K562 (cell line): ENCODE data around the gene KMT2D. TPM values are rescaled to one million over a fixed set of nuclear protein-coding genes. Genes with fewer than 3 reads are reported as not detected.
A peak's percentile ranks its signal among the peaks of the same experiment; 100 is the strongest.

Experiments
- AFF1 ChIP-seq, 2 experiments: fragments of 450-650 bp; IDR thresholded peaks; 2 replicates each; pipeline ENCODE4 v1.6.1; 2018; ENCODE audit warnings: mild to moderate bottlenecking in 2 of 2, low read depth in 1 of 2; ENCODE audit not compliant: partially characterized antibody in 2 of 2
- BCL6 ChIP-seq: fragments of 250-450 bp; sonication (Bioruptor Pico); IDR thresholded peaks from 2 replicates; pipeline ENCODE4 v1.4.0; 2020
- ELF1 ChIP-seq: fragments of 200-800 bp; sonication (Bioruptor generic); IDR thresholded peaks from 2 replicates; pipeline ENCODE4 v1.6.1; 2016; ENCODE audit warnings: missing genetic modification characterization, missing compliant biosample characterization
- GTF3C2 ChIP-seq: IDR thresholded peaks from 3 replicates; pipeline ENCODE4 v1.6.1; 2011; ENCODE audit warnings: borderline replicate concordance, mild to moderate bottlenecking, moderate library complexity; ENCODE audit not compliant: insufficient read length; ENCODE audit errors: extremely low read depth
- KLF10 ChIP-seq: fragments of 250-450 bp; sonication (Bioruptor Pico); IDR thresholded peaks from 2 replicates; pipeline ENCODE4 v1.6.1; 2021; ENCODE audit warnings: matching md5 sums
- ZEB2 ChIP-seq: fragments of 450-650 bp; IDR thresholded peaks from 2 replicates; pipeline ENCODE4 v1.6.1; 2016
- ZNF263 ChIP-seq: sonication (generic); formaldehyde crosslinking; IDR thresholded peaks from 2 replicates; pipeline ENCODE4 v1.8.0; 2022; ENCODE audit warnings: mild to moderate bottlenecking, missing genetic modification reagents, borderline replicate concordance
- polyA plus RNA-seq, 8 experiments: library from polyadenylated mRNA; depleted of rRNA in 4 of 8; stranded (reverse) in 5 of 8; unstranded in 3 of 8; fragments of >200 nt; fragmentation: Nextera tagmentation in 2 of 8; fragmentation: Illumina TruSeq in 1 of 8; extraction: Ambion mirVana in 2 of 8; extraction: Trizol in 1 of 8; gene quantifications; 2 replicates each; pipeline versions ENCODE4 v1.2.1 to v1.2.3, GENCODE V29; 2011 to 2014; ENCODE audit warnings: inconsistent platforms in 1 of 8, missing spikeins in 1 of 8
- total RNA-seq, 7 experiments: library from RNA; depleted of rRNA in 6 of 7; stranded (reverse); fragments of >200 nt in 6 of 7; fragmentation: Illumina TruSeq in 2 of 7; extraction: Trizol in 2 of 7; gene quantifications; 2 replicates each; pipeline versions ENCODE4 v1.2.1 to v1.2.3, GENCODE V29; 2011 to 2021; ENCODE audit warnings: low replicate concordance in 1 of 7
- TF ChIP-seq, protein P1 (sequence below): fragments of 450-650 bp; IDR thresholded peaks from 2 replicates; pipeline ENCODE4 v1.6.1; 2016; ENCODE audit warnings: low read depth

The KMT2D gene
- total and polyA plus RNA-seq, 9 of the 15 experiments (the other 6 are each of a cell fraction or from before 2014, with no cell fraction given) = 0.22 to 93.7 (median 13.7) TPM

DNA sequence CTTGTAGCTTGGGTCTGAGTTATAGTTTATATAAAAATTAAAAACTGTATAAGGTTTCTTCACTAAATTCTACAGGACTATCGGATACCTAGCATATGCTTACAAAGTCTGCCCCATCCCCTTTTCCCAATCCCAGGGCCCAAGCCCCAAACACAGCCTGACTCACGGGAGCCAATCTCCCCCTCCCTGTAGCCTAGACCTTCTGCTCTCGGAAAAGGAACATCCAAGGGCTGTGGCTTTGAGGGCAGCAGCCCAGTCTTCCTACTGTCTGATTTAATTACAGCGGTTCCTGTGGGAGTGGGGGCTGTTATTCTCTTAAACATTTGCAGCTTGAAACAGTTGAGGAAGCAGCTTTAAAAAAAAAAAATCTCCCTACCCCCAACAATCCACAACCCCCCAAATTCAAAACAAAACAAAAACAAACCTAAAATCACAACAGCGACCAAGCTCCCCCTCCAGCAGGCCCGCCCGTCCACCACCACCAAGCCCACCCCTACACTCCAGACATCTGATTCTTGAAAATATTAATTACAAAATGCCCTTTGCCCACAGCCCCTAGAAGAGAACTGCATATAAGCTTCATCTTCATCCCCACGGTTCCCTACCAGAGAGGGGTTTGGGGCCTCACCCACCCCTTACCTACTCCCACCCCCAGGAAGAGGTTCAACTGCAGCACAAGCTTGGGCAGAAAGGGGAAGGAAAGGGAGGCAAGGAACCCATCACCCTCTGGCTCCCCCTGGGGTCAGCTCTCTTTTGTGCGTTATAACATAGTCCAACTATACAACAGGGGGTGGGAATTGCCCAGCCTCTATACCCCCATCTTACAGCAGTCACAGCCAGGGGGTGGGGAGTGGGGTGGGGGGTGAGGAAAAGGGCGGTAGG lies 40.9 kb downstream of the KMT2D start (continued):
- TF ChIP-seq, protein P1, sequence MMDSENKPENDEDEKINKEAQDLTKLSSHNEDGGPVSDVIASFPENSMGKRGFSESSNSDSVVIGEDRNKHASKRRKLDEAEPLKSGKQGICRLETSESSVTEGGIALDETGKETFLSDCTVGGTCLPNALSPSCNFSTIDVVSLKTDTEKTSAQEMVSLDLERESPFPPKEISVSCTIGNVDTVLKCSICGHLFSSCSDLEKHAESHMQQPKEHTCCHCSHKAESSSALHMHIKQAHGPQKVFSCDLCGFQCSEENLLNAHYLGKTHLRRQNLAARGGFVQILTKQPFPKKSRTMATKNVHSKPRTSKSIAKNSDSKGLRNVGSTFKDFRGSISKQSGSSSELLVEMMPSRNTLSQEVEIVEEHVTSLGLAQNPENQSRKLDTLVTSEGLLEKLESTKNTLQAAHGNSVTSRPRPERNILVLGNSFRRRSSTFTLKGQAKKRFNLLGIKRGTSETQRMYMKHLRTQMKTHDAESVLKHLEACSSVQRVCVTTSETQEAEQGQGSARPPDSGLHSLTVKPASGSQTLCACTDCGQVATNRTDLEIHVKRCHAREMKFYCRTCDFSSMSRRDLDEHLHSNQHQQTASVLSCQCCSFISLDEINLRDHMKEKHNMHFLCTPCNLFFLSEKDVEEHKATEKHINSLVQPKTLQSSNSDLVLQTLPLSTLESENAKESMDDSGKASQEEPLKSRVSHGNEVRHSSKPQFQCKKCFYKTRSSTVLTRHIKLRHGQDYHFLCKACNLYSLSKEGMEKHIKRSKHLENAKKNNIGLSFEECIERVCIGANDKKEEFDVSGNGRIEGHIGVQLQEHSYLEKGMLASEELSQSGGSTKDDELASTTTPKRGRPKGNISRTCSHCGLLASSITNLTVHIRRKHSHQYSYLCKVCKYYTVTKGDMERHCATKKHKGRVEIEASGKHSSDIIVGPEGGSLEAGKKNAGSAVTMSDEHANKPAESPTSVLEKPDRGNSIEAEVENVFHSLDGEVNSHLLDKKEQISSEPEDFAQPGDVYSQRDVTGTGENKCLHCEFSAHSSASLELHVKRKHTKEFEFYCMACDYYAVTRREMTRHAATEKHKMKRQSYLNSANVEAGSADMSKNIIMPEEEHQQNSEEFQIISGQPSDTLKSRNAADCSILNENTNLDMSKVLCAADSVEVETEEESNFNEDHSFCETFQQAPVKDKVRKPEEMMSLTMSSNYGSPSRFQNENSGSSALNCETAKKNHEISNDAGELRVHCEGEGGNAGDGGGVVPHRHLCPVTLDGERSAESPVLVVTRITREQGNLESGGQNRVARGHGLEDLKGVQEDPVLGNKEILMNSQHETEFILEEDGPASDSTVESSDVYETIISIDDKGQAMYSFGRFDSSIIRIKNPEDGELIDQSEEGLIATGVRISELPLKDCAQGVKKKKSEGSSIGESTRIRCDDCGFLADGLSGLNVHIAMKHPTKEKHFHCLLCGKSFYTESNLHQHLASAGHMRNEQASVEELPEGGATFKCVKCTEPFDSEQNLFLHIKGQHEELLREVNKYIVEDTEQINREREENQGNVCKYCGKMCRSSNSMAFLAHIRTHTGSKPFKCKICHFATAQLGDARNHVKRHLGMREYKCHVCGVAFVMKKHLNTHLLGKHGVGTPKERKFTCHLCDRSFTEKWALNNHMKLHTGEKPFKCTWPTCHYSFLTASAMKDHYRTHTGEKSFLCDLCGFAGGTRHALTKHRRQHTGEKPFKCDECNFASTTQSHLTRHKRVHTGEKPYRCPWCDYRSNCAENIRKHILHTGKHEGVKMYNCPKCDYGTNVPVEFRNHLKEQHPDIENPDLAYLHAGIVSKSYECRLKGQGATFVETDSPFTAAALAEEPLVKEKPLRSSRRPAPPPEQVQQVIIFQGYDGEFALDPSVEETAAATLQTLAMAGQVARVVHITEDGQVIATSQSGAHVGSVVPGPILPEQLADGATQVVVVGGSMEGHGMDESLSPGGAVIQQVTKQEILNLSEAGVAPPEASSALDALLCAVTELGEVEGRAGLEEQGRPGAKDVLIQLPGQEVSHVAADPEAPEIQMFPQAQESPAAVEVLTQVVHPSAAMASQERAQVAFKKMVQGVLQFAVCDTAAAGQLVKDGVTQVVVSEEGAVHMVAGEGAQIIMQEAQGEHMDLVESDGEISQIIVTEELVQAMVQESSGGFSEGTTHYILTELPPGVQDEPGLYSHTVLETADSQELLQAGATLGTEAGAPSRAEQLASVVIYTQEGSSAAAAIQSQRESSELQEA = no peak; the same call in 1 of the 2 replicates
- TF ChIP-seq AFF1 (IDR thresholded peaks at IDR 0.05; ENCODE audit: low read depth in 1 of 2, partially characterized antibody in 2 of 2) (peak in 1 of 2 experiments; percentile 57), ELF1 (tag) (no peak), BCL6 (no peak), GTF3C2 (no peak), ZNF263 (CRISPR knock-in tag) (no peak), ZEB2 (no peak), KLF10 (CRISPR knock-in tag) (no peak)
